HG03060 (cell line): ENCODE measurements around the gene SPDYC.
"Not testable (repeated sequence)": the region's sequence is repeated elsewhere in the genome, so short reads cannot be mapped to it uniquely, and the experiment has no call there.

Source experiments
- ATAC-seq: cut with Tn5 transposase; IDR thresholded peaks from one replicate; pipeline ENCODE4 v1.9.1; 2021; ENCODE audit warnings: low read depth, moderate number of reproducible peaks; ENCODE audit not compliant: unreplicated experiment

Gene SPDYC

GRCh38 chr11:65165410-65166317 is 4.4 kb upstream of the SPDYC start:
- ATAC-seq = no peak

DNA sequence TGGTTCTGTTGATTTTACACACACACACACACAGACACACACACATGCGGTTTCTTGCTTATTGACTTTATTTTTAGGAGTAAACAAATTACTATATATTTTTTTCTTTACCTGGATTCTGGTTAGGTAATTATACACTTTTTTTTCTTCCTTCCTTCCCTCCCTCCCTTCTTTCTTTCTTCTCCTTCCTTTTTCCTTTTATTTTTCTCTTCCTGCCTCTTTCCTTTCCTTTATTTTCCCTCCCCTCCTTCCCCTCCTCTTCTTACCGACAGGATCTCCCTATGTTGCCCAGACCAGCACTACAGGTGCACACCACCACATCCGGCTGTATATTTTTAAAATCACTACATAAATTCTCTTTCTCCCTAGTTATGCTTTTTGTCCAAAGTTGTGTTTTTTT is 3.1 kb upstream of the SPDYC start:
- no peak for ATAC-seq

DNA sequence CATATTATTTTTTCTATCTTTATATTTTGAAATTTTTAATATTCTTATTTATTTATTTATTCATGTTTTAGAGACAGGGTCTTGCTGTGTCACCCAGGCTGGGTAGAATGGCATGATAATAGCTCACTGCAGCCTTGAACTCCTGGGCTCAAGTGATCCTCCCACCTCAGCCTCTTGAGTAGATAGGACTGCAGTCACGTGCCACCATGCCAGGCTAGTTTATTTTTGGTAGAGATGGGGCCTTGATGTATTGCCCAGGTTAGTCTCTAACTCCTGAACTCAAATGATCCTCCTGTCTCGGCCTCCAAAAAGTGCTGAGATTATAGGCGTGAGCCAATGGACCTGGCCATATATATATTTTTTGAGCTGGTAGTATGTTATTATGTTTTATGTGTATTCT is 2.4 kb upstream of the SPDYC start:
- no peak for ATAC-seq

DNA sequence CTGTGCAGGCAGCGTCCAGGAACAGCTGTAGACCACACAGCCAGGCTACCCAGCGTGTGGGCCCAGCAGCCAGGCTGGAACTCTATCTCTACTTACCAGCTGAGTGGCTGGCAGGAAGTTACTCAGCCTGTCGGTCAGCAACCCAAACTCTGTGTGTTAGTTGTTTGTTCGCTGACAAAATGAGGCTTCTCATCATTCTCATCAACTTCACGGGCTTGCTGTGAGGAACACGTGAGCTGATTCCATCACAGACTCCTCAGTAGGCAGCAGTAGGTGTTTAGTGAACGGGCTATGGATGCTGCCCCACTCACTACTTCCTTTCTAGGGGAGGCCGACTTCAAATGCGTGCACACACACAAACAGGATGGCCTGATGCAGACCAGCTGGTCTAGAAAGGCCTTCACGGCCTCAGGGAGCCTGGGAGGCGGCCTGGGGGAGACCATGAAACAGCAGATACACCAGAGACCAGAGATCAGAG is 830 bp upstream of the SPDYC start:
- ATAC-seq = no peak

GRCh38 chr11:65172600-65172999 is 2.6 kb downstream of the SPDYC start:
- no peak for ATAC-seq

- not testable (repeated sequence) for ATAC-seq
Measured at GRCh38 chr11:65174571-65175010, 4.6 kb downstream of the SPDYC start.

DNA sequence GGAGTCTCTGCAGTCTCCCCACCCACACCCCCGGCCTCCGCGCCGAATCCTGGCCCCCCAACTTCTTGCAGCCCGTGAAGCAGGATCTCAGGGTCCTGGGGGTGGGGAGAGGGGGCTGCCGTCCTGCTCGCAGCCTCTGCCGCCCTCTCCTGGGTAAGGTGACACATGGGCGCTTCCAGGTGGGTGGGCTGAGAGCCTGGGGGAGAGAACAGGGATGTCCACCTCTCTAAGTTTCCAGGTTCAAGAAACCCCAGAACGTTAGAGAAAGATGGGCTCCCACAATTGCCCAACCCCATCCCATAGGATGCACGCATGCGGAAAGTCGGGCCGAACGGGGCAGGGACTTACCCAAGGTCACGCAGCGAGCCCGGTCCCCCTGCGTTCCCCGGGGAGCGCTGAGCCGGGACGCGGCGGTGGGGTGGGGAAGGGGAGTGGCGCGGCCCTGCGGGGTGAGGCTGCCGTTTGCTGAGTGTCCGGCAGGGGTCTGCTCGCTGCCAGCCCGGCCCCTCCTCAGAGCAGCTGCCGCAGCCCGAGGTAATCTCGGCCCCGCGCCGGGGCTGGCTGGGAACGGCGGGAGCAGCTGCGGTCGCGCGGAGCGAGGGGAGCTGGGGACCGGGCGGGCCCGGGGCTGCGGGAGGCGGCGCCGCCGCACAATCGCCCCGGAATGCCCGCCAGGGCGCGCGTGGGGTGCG is 11.0 kb downstream of the SPDYC start:
- ATAC-seq = no peak

DNA sequence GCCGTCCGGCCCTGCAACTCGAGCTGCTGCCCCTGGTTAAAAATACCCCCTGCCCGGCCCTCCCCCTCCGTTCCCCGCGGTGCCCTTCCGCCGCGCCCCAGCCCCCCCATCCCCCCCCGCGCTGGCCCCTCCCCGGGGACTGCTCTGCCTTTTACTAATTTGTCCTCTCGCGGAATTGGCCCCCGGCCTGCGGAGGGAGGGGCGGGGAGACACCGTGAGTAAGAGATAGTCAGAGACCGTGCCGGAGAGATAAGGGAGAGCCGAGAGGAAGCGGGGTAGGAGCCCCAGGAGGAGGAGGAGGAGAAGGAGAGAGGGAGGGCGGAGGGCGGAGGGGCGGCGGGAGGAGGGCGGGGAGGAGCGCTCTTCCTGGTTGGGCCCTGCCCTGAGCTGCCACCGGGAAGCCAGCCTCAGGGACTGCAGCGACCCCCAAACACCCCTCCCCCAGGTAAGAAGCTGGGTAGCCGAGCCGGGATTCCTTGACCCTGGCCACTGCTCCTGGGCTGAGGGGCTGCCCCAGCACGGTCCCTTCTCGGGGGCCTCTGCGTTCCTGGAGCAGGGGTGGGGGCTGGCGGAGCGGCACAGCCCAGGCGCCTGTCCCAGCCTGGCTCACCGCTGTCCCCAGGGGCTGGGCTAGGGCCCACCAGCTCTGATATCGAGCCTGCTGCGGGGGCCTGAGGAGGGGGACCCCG is 11.7 kb downstream of the SPDYC start, which contains the start of gene CAPN1:
Gene CAPN1 (plus strand): TSS at position 360 of the 689 bp plus-strand sequence. CDS start 774 bp downstream, outside the sequence.
- no peak for ATAC-seq

GRCh38 chr11:65182258-65183170 is 12.5 kb downstream of the SPDYC start:
- ATAC-seq = no peak

DNA sequence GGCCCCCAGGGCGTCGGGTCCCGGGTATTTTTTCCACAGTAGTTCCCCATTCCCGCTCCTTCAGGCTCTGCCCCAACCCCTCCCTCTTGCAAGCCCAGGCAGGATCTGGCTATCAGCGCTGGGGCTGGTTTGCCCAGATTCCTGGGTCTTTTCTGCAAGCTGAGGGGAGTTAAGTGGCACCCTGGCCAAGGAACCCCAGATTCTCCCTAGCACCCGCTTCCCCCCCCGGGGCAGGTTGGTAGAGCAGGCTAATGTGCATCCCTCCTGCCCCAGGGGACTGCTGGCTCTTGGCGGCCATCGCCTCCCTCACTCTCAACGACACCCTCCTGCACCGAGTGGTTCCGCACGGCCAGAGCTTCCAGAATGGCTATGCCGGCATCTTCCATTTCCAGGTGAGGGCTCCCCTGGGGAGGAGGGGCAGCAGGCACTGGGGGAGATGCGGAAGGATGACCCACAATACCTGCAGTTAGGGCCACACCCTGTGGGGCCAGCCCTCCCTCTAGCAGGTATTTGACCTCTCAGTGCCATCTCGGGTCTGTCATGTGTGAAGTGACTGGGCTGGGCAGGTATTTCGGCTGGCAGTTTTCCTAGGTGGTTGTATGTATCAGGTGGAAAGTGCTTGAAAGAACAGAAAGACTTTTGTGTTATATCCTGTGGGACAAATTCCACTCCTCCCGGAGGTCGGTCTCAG is 13.3 kb downstream of the SPDYC start:
- ATAC-seq = no peak

GRCh38 chr11:65184146-65184545 is 14.1 kb downstream of the SPDYC start:
- ATAC-seq = no peak

DNA sequence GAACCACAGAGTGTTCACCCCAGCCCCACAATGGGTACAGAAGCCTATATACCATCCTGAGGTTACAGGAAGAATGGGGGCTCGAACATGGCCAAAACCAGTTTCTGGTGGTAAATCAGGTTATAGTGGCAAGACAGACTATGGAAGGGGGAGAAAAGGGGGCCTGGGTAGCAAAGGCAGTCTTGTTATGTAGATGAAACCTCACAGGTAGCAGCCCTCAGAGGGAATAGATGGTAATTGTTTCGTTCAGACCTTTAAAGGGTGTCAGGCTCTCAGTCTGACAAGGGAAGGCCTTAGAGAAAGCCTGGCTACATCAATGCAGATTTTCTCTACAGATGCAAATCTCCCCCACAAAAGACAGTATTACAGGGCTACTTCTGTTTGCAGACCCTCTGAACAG is 15.1 kb downstream of the SPDYC start:
- no peak for ATAC-seq

- ATAC-seq = no peak
Measured at GRCh38 chr11:65185869-65186341, 15.9 kb downstream of the SPDYC start.

DNA sequence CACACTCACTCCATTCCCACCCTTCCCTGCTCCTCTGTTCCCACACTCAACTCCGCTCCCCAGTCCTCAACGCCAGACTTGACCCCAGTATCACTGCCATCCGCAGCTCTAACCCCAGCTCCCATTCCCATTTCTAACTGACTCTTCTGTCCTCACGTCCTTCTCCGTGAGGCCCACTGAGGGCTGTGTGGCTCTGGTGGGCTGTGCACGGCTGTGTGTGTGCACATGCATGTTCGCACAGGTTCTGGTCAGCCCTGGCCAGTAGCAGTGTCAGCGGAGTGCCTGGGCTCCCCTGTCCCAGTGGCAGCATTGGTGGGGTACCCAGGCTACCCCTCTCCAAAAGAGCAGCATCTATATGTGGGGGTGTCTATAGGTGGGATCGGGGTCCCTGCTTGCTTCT is 16.7 kb downstream of the SPDYC start:
- ATAC-seq = no peak

GRCh38 chr11:65187146-65187675 is 17.2 kb downstream of the SPDYC start:
- ATAC-seq = no peak

DNA sequence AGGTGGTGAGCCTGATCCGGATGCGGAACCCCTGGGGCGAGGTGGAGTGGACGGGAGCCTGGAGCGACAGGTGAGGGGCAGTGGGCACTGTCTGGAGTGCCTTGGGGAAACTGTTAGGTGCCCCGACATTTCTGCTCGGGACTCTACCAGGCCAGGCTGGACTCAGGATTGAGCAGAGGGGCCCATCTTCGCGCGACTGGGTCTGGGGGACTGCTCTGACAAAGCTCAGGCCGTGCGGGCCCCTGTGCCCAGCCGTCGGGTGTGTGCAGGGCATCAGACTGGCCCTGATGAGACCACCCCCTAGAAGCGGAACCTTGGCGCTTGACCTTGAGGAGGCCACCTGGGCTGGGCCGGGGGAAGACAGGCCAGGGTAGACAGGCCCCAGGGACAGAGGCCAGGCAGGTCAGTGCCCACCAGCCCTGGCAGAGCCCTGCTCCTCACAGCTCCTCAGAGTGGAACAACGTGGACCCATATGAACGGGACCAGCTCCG is 18.0 kb downstream of the SPDYC start:
- ATAC-seq = no peak

DNA sequence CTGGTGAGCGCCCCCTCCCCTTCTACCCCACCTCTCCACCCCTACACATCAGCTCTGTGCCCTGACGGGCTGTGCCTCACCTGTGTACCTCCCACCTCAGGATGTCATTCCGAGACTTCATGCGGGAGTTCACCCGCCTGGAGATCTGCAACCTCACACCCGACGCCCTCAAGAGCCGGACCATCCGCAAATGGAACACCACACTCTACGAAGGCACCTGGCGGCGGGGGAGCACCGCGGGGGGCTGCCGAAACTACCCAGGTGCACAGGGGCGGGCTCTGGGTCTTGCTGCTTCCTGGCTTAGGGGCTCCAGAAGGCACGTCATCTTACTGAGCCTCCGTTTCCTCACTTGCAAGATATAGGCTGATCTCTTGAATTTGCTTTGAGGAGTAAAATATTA is 18.5 kb downstream of the SPDYC start:
- ATAC-seq = no peak

GRCh38 chr11:65189191-65189590 is 19.2 kb downstream of the SPDYC start:
- no peak for ATAC-seq

DNA sequence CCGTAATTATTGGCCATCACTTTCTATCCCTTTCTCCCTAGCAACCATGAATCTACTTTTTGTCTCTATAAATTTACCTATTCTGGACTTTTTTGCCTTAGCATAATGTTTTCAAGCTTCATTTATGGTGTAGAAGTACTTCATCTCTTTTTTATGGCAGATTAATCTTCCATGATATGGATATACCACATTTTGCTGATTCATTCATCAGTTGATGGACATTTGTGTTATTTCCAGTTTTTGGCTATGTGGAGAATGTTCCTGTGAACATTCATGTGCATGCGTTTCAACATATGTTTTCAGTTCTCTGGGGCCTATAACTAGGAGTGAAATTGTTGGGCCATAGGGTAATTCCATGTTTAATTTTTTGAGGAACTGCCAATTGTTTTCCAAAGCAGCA is 24.5 kb downstream of the SPDYC start:
- ATAC-seq = no peak
